SK-N-MC (cell line): ENCODE results near the gene SOS1.

Experiments used
- EZH2 ChIP-seq: fragments of 200-600 bp; sonication (generic); IDR thresholded peaks from one replicate; pipeline ENCODE4 v1.6.1; 2017; ENCODE audit warnings: antibody characterized with exemption
- FOXP2 ChIP-seq: optimal IDR thresholded peaks from 2 replicates; pipeline ENCODE3; 2011; ENCODE audit warnings: mild to moderate bottlenecking, moderate library complexity; ENCODE audit not compliant: insufficient read depth; ENCODE audit errors: extremely low read length, control extremely low read depth
- POLR2AphosphoS5 ChIP-seq: IDR thresholded peaks from 2 replicates; pipeline ENCODE4 v1.6.1; 2012; ENCODE audit warnings: mild to moderate bottlenecking, low read depth, low read length, borderline replicate concordance

- TF ChIP-seq EZH2 = no peak
- no peak for TF ChIP-seq POLR2AphosphoS5
- TF ChIP-seq FOXP2 = no peak
Measured at GRCh38 chr2:38934742-38935141, 186.1 kb downstream of the SOS1 start.
